GM13977 (cell line): Measurements from ENCODE around the gene VMP1.
"Not testable (repeated sequence)": the region's sequence is repeated elsewhere in the genome, so short reads cannot be mapped to it uniquely, and the experiment has no call there.

ENCODE experiments used
- DNase-seq: peaks from one replicate; pipeline ENCODE4 v3.0.0; 2012; ENCODE audit warnings: low spot score
- CTCF ChIP-seq: IDR thresholded peaks from 2 replicates; pipeline ENCODE4 v1.5.1; 2012; ENCODE audit warnings: mild to moderate bottlenecking, control low read depth; ENCODE audit not compliant: insufficient read depth; ENCODE audit errors: extremely low read depth, missing control alignments
- in situ Hi-C: fragments of 300-500 bp; cut with MboI; formaldehyde crosslinking; loops from one replicate; pipeline ENCODE4 v1.12.0; 2022; ENCODE audit warnings: low sequenced_read_pairs, low pct_unique_long_range_greater_than_20kb, mixed read lengths, inconsistent platforms; ENCODE audit not compliant: unreplicated experiment

Gene VMP1

GRCh38 chr17:59863616-59864015 lies 156.2 kb downstream of the VMP1 start:
- no peak for DNase-seq
- in situ Hi-C loops: loop anchor here (10.0 kb wide), 1 partner anchor 119 kb away; no protein-coding TSS in a partner anchor

GRCh38 chr17:59869941-59870218 lies 162.4 kb downstream of the VMP1 start:
- TF ChIP-seq CTCF: no peak
- in situ Hi-C loops: loop anchor here (10.0 kb wide), 1 partner anchor 125 kb away; no protein-coding TSS in a partner anchor

More at GRCh38 chr17:59863616-59864015, 156.2 kb downstream of the VMP1 start:
- TF ChIP-seq CTCF: no peak

GRCh38 chr17:59870482-59870881 lies 163.0 kb downstream of the VMP1 start:
- TF ChIP-seq CTCF: no peak
- no peak for DNase-seq
- in situ Hi-C loops: no loop called here

More at GRCh38 chr17:59869941-59870218, 162.4 kb downstream of the VMP1 start:
- no peak for DNase-seq

- in situ Hi-C loops: no loop called here
- no peak for TF ChIP-seq CTCF
- no peak for DNase-seq
Observed at GRCh38 chr17:59872351-59872750, 164.9 kb downstream of the VMP1 start.

GRCh38 chr17:59873414-59873813 lies 166.0 kb downstream of the VMP1 start:
- in situ Hi-C loops, DNase-seq: not testable (repeated sequence)

GRCh38 chr17:59874376-59874775 lies 166.9 kb downstream of the VMP1 start:
- in situ Hi-C loops: no loop called here
- TF ChIP-seq CTCF: no peak
- DNase-seq: no peak

- DNase-seq: no peak
- in situ Hi-C loops: no loop called here
- TF ChIP-seq CTCF: no peak
Observed at GRCh38 chr17:59876107-59876506, 168.7 kb downstream of the VMP1 start.

- DNase-seq: no peak
- in situ Hi-C loops: no loop called here
- no peak for TF ChIP-seq CTCF
Observed at GRCh38 chr17:59877965-59878364, 170.5 kb downstream of the VMP1 start.
